ENCODE data around the gene DIO3. TPM values are rescaled to one million over a fixed set of nuclear protein-coding genes. Genes with fewer than 3 reads are reported as not detected.

The DIO3 gene
- total and polyA plus RNA-seq, 2 experiments from 2014 or later: 18.4 to 51.1 TPM

GRCh38 chr14:101556566-101557320, 4.6 kb upstream of the DIO3 start:
- H3K4me1 ChIP-seq (ENCODE audit: insufficient read depth): peaks cover 23% of the 10 kb centered on the region
- no peak overlapping the region for H3K4me3 ChIP-seq
- H2AFZ ChIP-seq: no peak overlapping the region
- peaks cover 22% of the 10 kb centered on the region for H3K79me2 ChIP-seq
- no peaks in the 10 kb centered on the region for H3K9me2 ChIP-seq (replicated peaks; ENCODE audit: insufficient read depth)
- H3K27ac ChIP-seq: peak overlapping the region; percentile 92
- H3K27me3 ChIP-seq: peaks cover 8% of the 10 kb centered on the region
- H4K20me1 ChIP-seq (ENCODE audit: insufficient read depth, poor library complexity, severe bottlenecking): no peaks in the 10 kb centered on the region
- TF ChIP-seq EZH2phosphoT487 (IDR thresholded peaks at IDR 0.05; ENCODE audit: low read depth, severe bottlenecking, unreplicated experiment) (no peak), CTCF (IDR thresholded peaks at IDR 0.05; ENCODE audit: poor library complexity) (no peak), EZH2 (IDR thresholded peaks at IDR 0.05; ENCODE audit: borderline replicate concordance) (no peak)
- peak overlapping the region; percentile 85 for H3K4me2 ChIP-seq
- H3K36me3 ChIP-seq (replicated peaks; ENCODE audit: insufficient read depth, low read depth): no peaks in the 10 kb centered on the region
- DNase-seq (ENCODE audit: low spot score): no peak
- H3K9me3 ChIP-seq (ENCODE audit: low read depth): no peaks in the 10 kb centered on the region
- WGBS (ENCODE audit: low lambda C conversion rate, missing lambda C conversion rate): 79% methylated on average over 13 of the region's 13 CpGs

- H3K27me3 ChIP-seq: peaks cover 14% of the 10 kb centered on the region
- no peaks in the 10 kb centered on the region for H3K9me3 ChIP-seq (ENCODE audit: low read depth)
- peaks cover 22% of the 10 kb centered on the region for H3K79me2 ChIP-seq
- no peak for TF ChIP-seq CTCF (IDR thresholded peaks at IDR 0.05; ENCODE audit: poor library complexity)
- no peak for TF ChIP-seq EZH2 (IDR thresholded peaks at IDR 0.05; ENCODE audit: borderline replicate concordance)
- no peak for TF ChIP-seq EZH2phosphoT487 (IDR thresholded peaks at IDR 0.05; ENCODE audit: low read depth, severe bottlenecking, unreplicated experiment)
- H3K36me3 ChIP-seq (replicated peaks; ENCODE audit: insufficient read depth, low read depth): no peaks in the 10 kb centered on the region
- peak overlapping the region; percentile 92 for H3K27ac ChIP-seq
- 93% methylated on average over 7 of the region's 7 CpGs for WGBS (ENCODE audit: low lambda C conversion rate, missing lambda C conversion rate)
- peak overlapping the region; percentile 85 for H3K4me2 ChIP-seq
- no peak overlapping the region for H2AFZ ChIP-seq
- no peaks in the 10 kb centered on the region for H3K9me2 ChIP-seq (replicated peaks; ENCODE audit: insufficient read depth)
- no peak overlapping the region for H3K4me3 ChIP-seq
- no peak for DNase-seq (ENCODE audit: low spot score)
- peaks cover 22% of the 10 kb centered on the region for H3K4me1 ChIP-seq (ENCODE audit: insufficient read depth)
- no peaks in the 10 kb centered on the region for H4K20me1 ChIP-seq (ENCODE audit: insufficient read depth, poor library complexity, severe bottlenecking)
Measured at GRCh38 chr14:101557321-101557695, 4.0 kb upstream of the DIO3 start.

- Histone ChIP-seq H3K36me3 (replicated peaks; ENCODE audit: insufficient read depth, low read depth) (no peaks in the 10 kb centered on the region), H3K27ac (peak overlapping the region; percentile 27), H3K79me2 (peaks cover 22% of the 10 kb centered on the region), H2AFZ (no peak overlapping the region), H3K4me1 (ENCODE audit: insufficient read depth) (peaks cover 17% of the 10 kb centered on the region), H4K20me1 (ENCODE audit: insufficient read depth, poor library complexity, severe bottlenecking) (no peaks in the 10 kb centered on the region), H3K27me3 (peaks cover 21% of the 10 kb centered on the region), H3K9me2 (replicated peaks; ENCODE audit: insufficient read depth) (no peaks in the 10 kb centered on the region), H3K4me2 (peak overlapping the region; percentile 85), H3K4me3 (no peak overlapping the region), H3K9me3 (ENCODE audit: low read depth) (no peaks in the 10 kb centered on the region)
- TF ChIP-seq EZH2 (IDR thresholded peaks at IDR 0.05; ENCODE audit: borderline replicate concordance): no peak
- peak; percentile 42 for TF ChIP-seq CTCF (IDR thresholded peaks at IDR 0.05; ENCODE audit: poor library complexity)
- no peak for TF ChIP-seq EZH2phosphoT487 (IDR thresholded peaks at IDR 0.05; ENCODE audit: low read depth, severe bottlenecking, unreplicated experiment)
- 93% methylated on average over 11 of the region's 11 CpGs for WGBS (ENCODE audit: low lambda C conversion rate, missing lambda C conversion rate)
- peak; percentile 54 for DNase-seq (ENCODE audit: low spot score)
Measured at GRCh38 chr14:101557811-101558738, 3.2 kb upstream of the DIO3 start.
